NB4 (cell line): Measurements from ENCODE around the gene STX1B.

ENCODE experiments used
- DNase-seq: peaks from one replicate; pipeline ENCODE4 v3.0.0; 2010; ENCODE audit warnings: low read depth
- H3K4me3 ChIP-seq: one replicate; pipeline ENCODE4 v1.5.1; 2011; ENCODE audit warnings: mild to moderate bottlenecking, low read depth, low read length, moderate library complexity
- MYC ChIP-seq: IDR thresholded peaks from 2 replicates; pipeline ENCODE4 v1.6.1; 2011; ENCODE audit warnings: low read depth, low read length
- POLR2A ChIP-seq: IDR thresholded peaks from 2 replicates; pipeline ENCODE4 v1.6.1; 2011; ENCODE audit warnings: mild to moderate bottlenecking; ENCODE audit not compliant: insufficient read length; ENCODE audit errors: extremely low read depth
- TF ChIP-seq, protein P1 (sequence below): IDR thresholded peaks from 2 replicates; pipeline ENCODE4 v1.6.1; 2011; ENCODE audit warnings: low read depth, low read length
- TF ChIP-seq, protein P2 (sequence below): IDR thresholded peaks from one replicate; pipeline ENCODE4 v1.5.1; 2012; ENCODE audit warnings: low read depth, low read length

The STX1B gene

DNA sequence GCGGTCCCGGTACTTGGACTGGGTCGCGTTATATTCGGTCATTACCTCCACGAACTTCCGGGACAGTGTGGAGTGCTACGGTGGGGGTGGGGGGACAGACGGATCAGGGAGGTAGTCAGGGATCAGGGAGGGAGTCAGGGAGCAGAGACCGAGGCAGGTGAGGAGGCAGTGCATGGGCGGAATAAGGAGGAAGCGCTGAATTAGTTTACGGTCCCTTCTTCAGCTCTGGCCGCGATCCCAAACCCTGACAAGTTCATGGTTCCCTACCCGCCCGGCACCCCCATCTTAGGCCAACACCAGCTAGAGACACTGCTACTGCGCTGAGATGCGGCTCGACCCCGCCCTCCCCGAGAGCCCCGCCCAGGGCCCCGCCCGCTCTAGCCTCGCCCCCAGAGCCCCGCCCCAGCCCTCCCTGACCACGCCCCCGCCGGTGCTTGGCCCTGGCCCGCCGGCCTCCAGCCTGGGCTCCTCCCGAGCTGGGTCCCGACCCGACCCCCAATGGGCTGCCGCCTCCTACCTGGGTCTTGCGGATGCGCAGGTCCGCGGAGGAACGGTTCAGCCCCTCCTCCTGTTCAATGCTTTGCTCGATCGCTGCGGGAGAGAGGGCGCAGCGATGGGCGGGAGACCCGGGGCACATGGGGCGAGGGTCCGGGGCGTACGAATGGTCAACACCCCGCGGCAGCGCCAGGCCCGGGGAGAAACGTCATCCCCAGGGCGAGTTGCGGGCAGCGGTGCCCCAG, 13.3 kb downstream of the STX1B start:
- TF ChIP-seq MYC = no peak; the same call in 1 of the 2 replicates
- TF ChIP-seq POLR2A = peak; percentile 68
- TF ChIP-seq, protein P1, sequence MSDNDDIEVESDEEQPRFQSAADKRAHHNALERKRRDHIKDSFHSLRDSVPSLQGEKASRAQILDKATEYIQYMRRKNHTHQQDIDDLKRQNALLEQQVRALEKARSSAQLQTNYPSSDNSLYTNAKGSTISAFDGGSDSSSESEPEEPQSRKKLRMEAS = no peak
- DNase-seq = peak; percentile 82
- peak overlapping the region; percentile 69 for H3K4me3 ChIP-seq

DNA sequence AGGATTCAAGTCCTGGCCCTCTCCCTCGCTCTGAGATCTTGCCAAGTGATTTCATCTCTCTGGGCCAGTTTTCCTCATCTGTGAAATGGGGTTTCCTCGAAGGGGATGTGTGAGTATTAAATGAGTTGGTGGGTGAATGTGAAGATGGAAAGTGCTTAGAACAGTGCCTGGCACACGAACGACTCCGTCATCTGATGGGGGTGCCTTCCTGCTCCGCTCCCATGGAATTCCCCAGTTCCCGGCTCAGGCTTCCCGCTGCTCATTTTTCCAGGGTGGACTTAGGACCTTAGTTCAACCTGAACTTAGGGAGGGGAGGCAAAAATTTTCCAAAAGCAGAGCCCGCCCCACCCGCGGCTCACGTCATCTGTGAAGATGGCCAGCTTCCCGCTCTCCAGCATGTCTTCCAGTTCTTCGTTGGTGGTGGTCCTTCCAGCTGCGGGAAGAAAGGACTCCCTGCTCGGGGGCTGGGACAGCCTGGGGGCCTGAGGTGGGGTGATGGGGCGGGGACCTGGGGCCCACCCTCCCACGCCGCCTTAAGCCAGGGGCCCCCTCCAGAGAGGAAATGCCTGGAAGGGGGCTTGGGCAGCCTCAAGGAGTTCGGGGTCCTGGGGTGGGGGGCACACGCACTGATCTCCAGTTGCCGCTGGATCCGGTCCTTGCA, 14.0 kb downstream of the STX1B start:
- DNase-seq = no peak
- no peak for TF ChIP-seq MYC
- TF ChIP-seq POLR2A = no peak
- TF ChIP-seq, protein P1 = no peak
- TF ChIP-seq, protein P2, sequence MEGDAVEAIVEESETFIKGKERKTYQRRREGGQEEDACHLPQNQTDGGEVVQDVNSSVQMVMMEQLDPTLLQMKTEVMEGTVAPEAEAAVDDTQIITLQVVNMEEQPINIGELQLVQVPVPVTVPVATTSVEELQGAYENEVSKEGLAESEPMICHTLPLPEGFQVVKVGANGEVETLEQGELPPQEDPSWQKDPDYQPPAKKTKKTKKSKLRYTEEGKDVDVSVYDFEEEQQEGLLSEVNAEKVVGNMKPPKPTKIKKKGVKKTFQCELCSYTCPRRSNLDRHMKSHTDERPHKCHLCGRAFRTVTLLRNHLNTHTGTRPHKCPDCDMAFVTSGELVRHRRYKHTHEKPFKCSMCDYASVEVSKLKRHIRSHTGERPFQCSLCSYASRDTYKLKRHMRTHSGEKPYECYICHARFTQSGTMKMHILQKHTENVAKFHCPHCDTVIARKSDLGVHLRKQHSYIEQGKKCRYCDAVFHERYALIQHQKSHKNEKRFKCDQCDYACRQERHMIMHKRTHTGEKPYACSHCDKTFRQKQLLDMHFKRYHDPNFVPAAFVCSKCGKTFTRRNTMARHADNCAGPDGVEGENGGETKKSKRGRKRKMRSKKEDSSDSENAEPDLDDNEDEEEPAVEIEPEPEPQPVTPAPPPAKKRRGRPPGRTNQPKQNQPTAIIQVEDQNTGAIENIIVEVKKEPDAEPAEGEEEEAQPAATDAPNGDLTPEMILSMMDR = no peak
- peak overlapping the region; percentile 69 for H3K4me3 ChIP-seq

DNA sequence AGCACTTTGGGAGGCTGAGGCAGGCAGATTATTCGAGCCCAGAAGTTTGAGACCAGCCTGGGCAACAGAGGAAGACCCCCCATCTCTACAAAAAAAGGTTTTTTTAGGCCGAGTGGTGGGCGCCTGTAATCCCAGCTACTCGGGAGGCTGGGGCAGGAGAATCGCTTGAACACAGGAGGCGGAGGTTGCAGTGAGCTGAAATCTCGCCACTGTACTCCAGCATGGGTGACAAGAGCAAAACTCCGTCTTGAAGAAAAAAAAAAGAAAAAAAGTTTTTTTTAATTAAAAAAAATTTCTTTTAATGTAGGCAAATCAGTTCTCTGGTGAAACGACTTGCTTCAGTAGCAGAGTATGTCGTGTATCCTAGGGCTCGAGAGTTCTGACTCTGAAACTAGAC, 14.5 kb downstream of the STX1B start:
- TF ChIP-seq POLR2A (no peak), MYC (no peak)
- TF ChIP-seq, protein P2 = no peak
- TF ChIP-seq, protein P1 = no peak
- peak overlapping the region; percentile 69 for H3K4me3 ChIP-seq

DNA sequence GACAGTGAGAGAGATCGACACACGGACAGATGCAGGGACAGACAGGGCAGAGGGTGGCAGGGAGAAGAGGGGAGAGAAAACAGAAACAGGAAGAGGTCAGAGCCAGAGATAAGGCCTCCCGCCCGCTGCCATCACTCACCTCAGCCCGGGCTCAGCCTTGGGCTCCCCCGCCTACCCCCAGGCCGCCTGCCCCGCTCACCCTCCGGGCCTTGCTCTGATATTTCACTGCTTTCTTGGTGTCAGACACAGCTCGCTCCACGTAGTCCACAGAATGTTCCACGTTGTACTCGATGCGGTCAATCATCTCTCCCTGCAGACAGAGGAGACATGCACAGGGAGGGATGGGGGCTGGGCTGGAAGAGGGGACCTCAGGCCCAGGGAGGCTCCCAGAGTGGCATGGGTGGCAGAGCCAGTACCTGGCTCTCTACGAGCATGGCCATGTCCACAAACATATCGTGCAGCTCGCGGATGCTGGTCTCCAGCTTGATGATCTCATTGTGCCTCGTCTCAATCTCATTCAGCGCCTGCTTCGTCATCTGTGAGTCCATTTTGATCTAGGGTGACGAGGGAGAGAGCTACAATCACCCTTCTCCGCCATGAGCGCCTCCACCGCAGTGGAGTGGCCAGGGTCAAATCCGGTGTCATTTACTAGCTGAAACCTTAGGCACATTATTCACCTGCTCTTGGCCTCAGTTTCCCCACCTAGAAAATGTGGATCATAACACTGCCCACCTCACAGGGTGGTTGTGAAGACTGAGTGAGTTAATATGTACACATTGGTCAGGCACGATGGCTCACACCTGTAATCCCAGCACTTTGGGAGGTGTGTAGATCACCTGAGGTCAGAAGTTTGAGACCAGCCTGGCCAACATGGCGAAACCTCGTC, 17.3 kb downstream of the STX1B start:
- peak; percentile 82 for DNase-seq
- H3K4me3 ChIP-seq = no peak overlapping the region
- TF ChIP-seq POLR2A (peak; percentile 18), MYC (no peak)

More for the DNA sequence above, 14.5 kb downstream of the STX1B start:
- no peak for DNase-seq

DNA sequence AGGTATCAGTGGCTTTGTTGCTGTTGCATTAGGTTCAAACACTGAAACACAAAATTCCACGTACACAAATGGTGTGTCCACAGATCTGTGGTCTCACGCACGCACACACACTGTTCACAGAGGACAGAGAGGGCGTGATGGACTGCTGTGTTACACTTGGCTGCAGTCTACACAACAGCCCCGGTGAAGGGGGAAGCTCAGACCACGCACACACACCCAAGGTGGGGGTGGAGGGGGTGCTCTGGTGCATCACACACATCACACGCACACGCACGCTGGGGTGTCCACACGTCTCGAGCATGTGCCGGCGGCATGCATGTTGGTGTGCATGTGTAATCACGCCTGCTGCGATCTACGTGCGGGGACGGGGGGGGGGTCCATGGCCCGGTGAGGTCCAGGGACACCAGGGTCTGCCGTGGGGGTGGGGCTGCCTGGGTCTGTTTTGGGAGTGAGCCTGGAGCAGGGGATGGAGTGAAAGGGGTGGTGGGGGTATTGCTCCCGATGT, 18.1 kb downstream of the STX1B start:
- H3K4me3 ChIP-seq = no peak overlapping the region
- DNase-seq = peak; percentile 54
- TF ChIP-seq MYC (no peak), POLR2A (no peak)
- TF ChIP-seq, protein P2 = no peak
- TF ChIP-seq, protein P1 = no peak

DNA sequence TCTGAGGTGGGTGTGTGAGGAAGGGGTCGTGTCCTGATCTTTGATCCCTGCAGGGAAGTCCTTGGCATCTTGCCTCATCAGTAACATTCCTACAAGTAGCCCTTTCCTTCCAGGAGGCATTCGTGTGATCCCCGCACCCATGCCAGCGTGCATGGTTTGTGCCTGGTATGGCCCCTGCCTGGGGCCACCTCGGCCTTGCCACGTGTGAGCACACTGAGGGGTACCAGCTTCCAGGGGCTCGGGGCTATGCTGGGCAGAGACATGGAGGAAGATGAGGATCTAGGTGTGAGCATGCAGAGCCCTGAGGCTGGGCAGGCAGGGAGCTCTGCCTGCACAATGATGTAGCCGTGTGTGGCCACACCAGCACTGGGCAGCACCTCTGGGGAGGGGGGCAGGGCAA, 19.4 kb downstream of the STX1B start:
- no peak for TF ChIP-seq POLR2A
- TF ChIP-seq MYC = no peak
- TF ChIP-seq, protein P2 = no peak
- TF ChIP-seq, protein P1 = no peak
- H3K4me3 ChIP-seq = no peak overlapping the region
- no peak for DNase-seq
